Activated T-cell treated with anti-CD3 and anti-CD28 coated beads, Interleukin-2, amount 50 U/mL, for 4 hours (primary cell): ENCODE measurements around the gene GUCY1B1. TPM values are rescaled to one million over a fixed set of nuclear protein-coding genes. Genes with fewer than 3 reads are reported as not detected.
A peak's percentile ranks its signal among the peaks of the same experiment; 100 is the strongest.

Experiments
- ATAC-seq, 2 donors: fragments of 200-7000 bp; cut with Tn5 transposase; one replicate each; pipeline ENCODE4 v1.10.0; 2021
- DNase-seq: peaks from one replicate; pipeline ENCODE4 v3.0.0-alpha.2; 2020
- H3K27me3 Mint-ChIP-seq: one replicate; pipeline ENCODE4 v1.8.0; 2021; ENCODE audit warnings: low read depth, mixed read lengths
- H3K36me3 Mint-ChIP-seq: one replicate; pipeline ENCODE4 v1.8.0; 2022; ENCODE audit warnings: mixed read lengths; ENCODE audit not compliant: insufficient read depth
- H3K4me1 Mint-ChIP-seq: one replicate; pipeline ENCODE4 v1.8.0; 2021; ENCODE audit warnings: low read depth, mixed read lengths
- H3K4me3 Mint-ChIP-seq: one replicate; pipeline ENCODE4 v1.8.0; 2021; ENCODE audit warnings: mild to moderate bottlenecking, moderate library complexity, mixed read lengths
- H3K9me3 Mint-ChIP-seq: one replicate; pipeline ENCODE4 v1.8.0; 2021; ENCODE audit warnings: mixed read lengths
- total RNA-seq, 3 donors: library from RNA; stranded (reverse); gene quantifications; one replicate each; pipeline ENCODE4 v1.2.1, GENCODE V29; 2021

Gene GUCY1B1
- total RNA-seq, 3 donors from 2014 or later: 0.14 to 0.55 (median 0.51) TPM

GRCh38 chr4:155745984-155746383 lies 12.8 kb upstream of the GUCY1B1 start:
- Mint-ChIP-seq H3K36me3 (no peaks in the 10 kb centered on the region), H3K4me1 (no peaks in the 10 kb centered on the region), H3K4me3 (no peak overlapping the region), H3K9me3 (no peaks in the 10 kb centered on the region), H3K27me3 (no peaks in the 10 kb centered on the region)
- ATAC-seq (no peak), DNase-seq (no peak)

- ATAC-seq (no peak), DNase-seq (no peak)
- no peak overlapping the region for H3K4me3 Mint-ChIP-seq
- H3K36me3 Mint-ChIP-seq: no peaks in the 10 kb centered on the region
- no peaks in the 10 kb centered on the region for H3K4me1 Mint-ChIP-seq
- no peaks in the 10 kb centered on the region for H3K27me3 Mint-ChIP-seq
- H3K9me3 Mint-ChIP-seq: no peaks in the 10 kb centered on the region
These were observed 10.8 kb upstream of the GUCY1B1 start for GRCh38 chr4:155748039-155748438.

- Mint-ChIP-seq H3K27me3 (no peaks in the 10 kb centered on the region), H3K9me3 (no peaks in the 10 kb centered on the region), H3K4me1 (no peaks in the 10 kb centered on the region), H3K36me3 (no peaks in the 10 kb centered on the region), H3K4me3 (no peak overlapping the region)
- ATAC-seq (no peak), DNase-seq (no peak)
These were observed 9.8 kb upstream of the GUCY1B1 start for GRCh38 chr4:155749041-155749440.

GRCh38 chr4:155751569-155751968 lies 7.3 kb upstream of the GUCY1B1 start:
- no peak overlapping the region for H3K4me3 Mint-ChIP-seq
- H3K36me3 Mint-ChIP-seq: no peaks in the 10 kb centered on the region
- ATAC-seq (no peak), DNase-seq (no peak)
- no peaks in the 10 kb centered on the region for H3K9me3 Mint-ChIP-seq
- no peaks in the 10 kb centered on the region for H3K4me1 Mint-ChIP-seq
- H3K27me3 Mint-ChIP-seq: peaks cover 6% of the 10 kb centered on the region

- peaks cover 4% of the 10 kb centered on the region for H3K4me1 Mint-ChIP-seq
- no peak for ATAC-seq
- H3K9me3 Mint-ChIP-seq: no peaks in the 10 kb centered on the region
These were observed 1.0 kb upstream of the GUCY1B1 start for GRCh38 chr4:155757745-155758265.

GRCh38 chr4:155759372-155760252 lies 791 bp downstream of the GUCY1B1 start:
- peak; percentile 22 to 25 for ATAC-seq
- no peaks in the 10 kb centered on the region for H3K9me3 Mint-ChIP-seq

More at GRCh38 chr4:155757745-155758265, 1.0 kb upstream of the GUCY1B1 start:
- no peak for DNase-seq
- H3K36me3 Mint-ChIP-seq: no peaks in the 10 kb centered on the region
- no peak overlapping the region for H3K4me3 Mint-ChIP-seq
- peaks cover 27% of the 10 kb centered on the region for H3K27me3 Mint-ChIP-seq

GRCh38 chr4:155761047-155761446 lies 2.2 kb downstream of the GUCY1B1 start:
- Mint-ChIP-seq H3K9me3 (no peaks in the 10 kb centered on the region), H3K27me3 (peaks cover 25% of the 10 kb centered on the region), H3K4me1 (peaks cover 4% of the 10 kb centered on the region), H3K4me3 (no peak overlapping the region), H3K36me3 (no peaks in the 10 kb centered on the region)
- ATAC-seq (no peak), DNase-seq (no peak)

More at GRCh38 chr4:155759372-155760252, 791 bp downstream of the GUCY1B1 start:
- H3K36me3 Mint-ChIP-seq: no peaks in the 10 kb centered on the region
- H3K4me3 Mint-ChIP-seq: peak overlapping the region; percentile 49
- peaks cover 31% of the 10 kb centered on the region for H3K27me3 Mint-ChIP-seq
- H3K4me1 Mint-ChIP-seq: peaks cover 4% of the 10 kb centered on the region
- DNase-seq: no peak

- Mint-ChIP-seq H3K4me3 (no peak overlapping the region), H3K4me1 (peaks cover 4% of the 10 kb centered on the region), H3K36me3 (no peaks in the 10 kb centered on the region), H3K9me3 (no peaks in the 10 kb centered on the region), H3K27me3 (peaks cover 23% of the 10 kb centered on the region)
- no peak for ATAC-seq
- no peak for DNase-seq
These were observed 3.1 kb downstream of the GUCY1B1 start for GRCh38 chr4:155761916-155762315.

GRCh38 chr4:155762334-155762733 lies 3.5 kb downstream of the GUCY1B1 start:
- Mint-ChIP-seq H3K27me3 (peaks cover 22% of the 10 kb centered on the region), H3K9me3 (no peaks in the 10 kb centered on the region), H3K4me1 (peaks cover 4% of the 10 kb centered on the region), H3K36me3 (no peaks in the 10 kb centered on the region), H3K4me3 (no peak overlapping the region)
- DNase-seq: no peak
- no peak for ATAC-seq

- Mint-ChIP-seq H3K4me3 (no peak overlapping the region), H3K9me3 (no peaks in the 10 kb centered on the region), H3K27me3 (peaks cover 12% of the 10 kb centered on the region), H3K36me3 (no peaks in the 10 kb centered on the region), H3K4me1 (peaks cover 2% of the 10 kb centered on the region)
- ATAC-seq: no peak
- no peak for DNase-seq
These were observed 4.7 kb downstream of the GUCY1B1 start for GRCh38 chr4:155763551-155763950.

GRCh38 chr4:155765149-155765548 lies 6.3 kb downstream of the GUCY1B1 start:
- no peaks in the 10 kb centered on the region for H3K36me3 Mint-ChIP-seq
- ATAC-seq: no peak
- H3K9me3 Mint-ChIP-seq: no peaks in the 10 kb centered on the region
- no peaks in the 10 kb centered on the region for H3K4me1 Mint-ChIP-seq
- no peak overlapping the region for H3K4me3 Mint-ChIP-seq
- peaks cover 12% of the 10 kb centered on the region for H3K27me3 Mint-ChIP-seq
- no peak for DNase-seq

- Mint-ChIP-seq H3K4me3 (no peak overlapping the region), H3K36me3 (no peaks in the 10 kb centered on the region), H3K9me3 (no peaks in the 10 kb centered on the region), H3K27me3 (peaks cover 6% of the 10 kb centered on the region), H3K4me1 (no peaks in the 10 kb centered on the region)
- no peak for ATAC-seq
- DNase-seq: no peak
These were observed 7.8 kb downstream of the GUCY1B1 start for GRCh38 chr4:155766622-155767021.

- no peaks in the 10 kb centered on the region for H3K36me3 Mint-ChIP-seq
- H3K9me3 Mint-ChIP-seq: no peaks in the 10 kb centered on the region
- no peaks in the 10 kb centered on the region for H3K4me1 Mint-ChIP-seq
- H3K27me3 Mint-ChIP-seq: peaks cover 3% of the 10 kb centered on the region
- no peak for ATAC-seq
- DNase-seq: no peak
- H3K4me3 Mint-ChIP-seq: no peak overlapping the region
These were observed 9.5 kb downstream of the GUCY1B1 start for GRCh38 chr4:155768370-155768769.

- no peaks in the 10 kb centered on the region for H3K4me1 Mint-ChIP-seq
- H3K36me3 Mint-ChIP-seq: no peaks in the 10 kb centered on the region
- ATAC-seq (no peak), DNase-seq (no peak)
- H3K4me3 Mint-ChIP-seq: no peak overlapping the region
- no peaks in the 10 kb centered on the region for H3K9me3 Mint-ChIP-seq
- H3K27me3 Mint-ChIP-seq: peaks cover 3% of the 10 kb centered on the region
These were observed 10.3 kb downstream of the GUCY1B1 start for GRCh38 chr4:155769090-155769489.
